NCI-H1092 (cell line): ENCODE data around the gene CORIN.

Source experiments
- DNase-seq: peaks from one replicate; lab custom pipeline; 2025; lab: John Stamatoyannopoulos, UW

Gene CORIN

DNA sequence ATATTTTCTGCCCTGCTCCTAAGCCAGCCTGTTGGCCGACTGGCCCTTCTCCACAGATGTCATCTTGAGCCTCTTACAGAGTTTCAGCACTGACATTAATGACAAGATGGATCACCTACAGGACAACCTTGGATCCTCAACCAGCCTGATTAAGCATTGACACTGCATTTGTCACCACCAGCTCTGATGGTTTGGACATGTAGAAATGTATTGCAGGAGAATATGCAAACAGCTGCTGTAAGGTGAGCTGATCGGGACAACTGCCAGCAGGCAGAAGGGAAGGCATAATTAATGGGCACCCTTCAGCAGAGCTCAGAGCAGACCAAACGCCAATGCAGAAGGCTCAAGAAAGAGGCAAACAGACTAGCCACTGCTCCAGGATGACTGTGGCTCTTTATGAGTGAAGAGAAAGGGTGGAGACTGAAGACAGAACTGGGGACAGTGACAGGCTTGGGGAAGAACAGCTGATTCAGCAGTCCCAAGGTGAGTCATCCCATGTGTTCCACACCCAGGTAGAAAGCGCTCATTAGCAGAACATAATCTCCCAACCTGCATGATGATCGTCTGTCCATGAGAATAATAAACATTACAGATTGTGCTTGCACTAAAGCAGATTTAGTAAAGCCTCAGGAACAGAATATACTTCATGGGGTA lies 6.7 kb downstream of the CORIN start:
- peak; percentile 54 for DNase-seq

DNA sequence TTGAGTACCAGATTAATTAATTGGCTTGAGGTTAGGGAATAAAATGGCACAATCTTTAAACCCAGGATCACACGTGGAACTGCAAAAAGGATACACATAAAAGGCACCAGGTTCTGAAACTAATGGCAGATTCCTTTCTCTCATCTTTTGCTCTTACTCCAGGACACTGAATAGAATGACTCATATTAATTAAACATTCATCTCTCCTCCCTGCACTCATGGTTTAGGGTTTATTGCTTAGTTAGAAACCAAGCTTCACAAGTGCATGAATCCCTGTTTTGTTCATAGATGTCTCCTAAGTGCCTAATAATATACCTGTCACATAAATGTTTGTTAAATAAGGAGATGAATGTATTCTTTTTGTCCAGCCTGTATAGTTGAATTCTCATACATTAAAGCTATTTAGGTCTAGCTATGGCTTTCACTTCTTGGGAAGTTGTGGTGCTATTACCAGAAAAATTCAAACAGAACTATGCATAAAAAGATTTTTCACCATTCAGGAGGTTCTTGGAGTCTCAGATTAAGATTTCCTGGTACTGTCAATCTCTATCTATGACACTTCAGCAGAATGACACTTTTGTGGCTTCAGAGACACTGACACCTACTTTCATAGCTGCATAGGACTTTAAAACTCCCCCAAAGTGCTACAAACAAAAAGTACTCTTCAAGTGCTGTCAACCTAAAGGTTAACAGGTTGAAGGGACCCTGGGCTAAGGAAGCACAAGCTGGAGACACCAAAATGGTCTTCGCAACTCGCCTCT lies 7.4 kb downstream of the CORIN start:
- no peak for DNase-seq

DNA sequence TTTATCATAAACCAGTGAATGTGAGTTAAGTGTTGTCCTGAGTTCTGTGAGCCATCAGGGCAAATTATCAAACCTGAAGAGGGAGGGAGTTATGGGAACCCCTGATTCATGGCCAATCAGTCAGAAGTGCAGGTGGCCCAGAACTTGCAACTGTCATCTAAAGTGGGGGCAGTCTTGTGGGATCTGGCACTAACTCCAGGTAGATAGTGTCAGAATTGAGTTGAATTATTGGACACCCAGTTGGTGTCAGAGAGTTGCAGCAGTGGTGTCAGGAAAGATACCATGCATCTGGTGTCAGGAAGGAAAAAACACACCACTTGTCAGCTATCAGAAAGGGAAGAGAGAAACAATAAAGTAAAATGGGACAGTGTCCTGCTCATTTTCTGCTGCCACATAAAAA lies 8.4 kb downstream of the CORIN start:
- DNase-seq, result no peak

DNA sequence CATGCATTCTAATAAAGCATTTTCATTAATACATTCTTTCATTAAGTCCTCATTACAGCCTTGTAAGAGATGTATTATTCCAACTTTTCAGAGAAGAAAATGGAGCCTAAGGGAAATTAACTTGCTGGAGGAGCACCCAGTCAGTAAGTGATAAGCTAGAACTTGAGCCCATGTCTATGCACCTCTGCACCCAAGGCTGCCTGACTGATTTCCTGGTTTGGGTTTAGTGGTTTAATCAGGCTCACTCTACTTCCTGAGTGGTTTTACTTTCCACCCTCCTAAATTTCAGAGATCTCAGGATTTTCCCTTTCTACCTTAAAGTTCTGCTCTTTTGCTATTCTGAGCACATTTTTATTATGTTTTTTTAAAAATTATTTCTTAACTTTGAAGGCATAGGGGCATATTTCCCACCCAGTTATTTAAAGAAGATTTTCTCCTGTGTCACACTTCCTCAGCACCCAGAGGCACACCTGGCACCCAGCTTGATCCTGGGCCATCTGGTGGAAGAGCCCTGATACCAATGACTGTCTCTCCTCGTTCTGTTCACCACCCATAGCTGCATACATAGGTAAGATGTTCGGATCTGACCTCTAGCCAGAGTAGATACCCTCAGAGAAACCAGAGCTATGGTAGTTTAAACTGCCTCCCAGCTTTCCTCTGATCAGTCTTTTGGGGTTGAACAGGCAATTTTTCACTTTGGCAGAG lies 10.4 kb downstream of the CORIN start:
- no peak for DNase-seq

DNA sequence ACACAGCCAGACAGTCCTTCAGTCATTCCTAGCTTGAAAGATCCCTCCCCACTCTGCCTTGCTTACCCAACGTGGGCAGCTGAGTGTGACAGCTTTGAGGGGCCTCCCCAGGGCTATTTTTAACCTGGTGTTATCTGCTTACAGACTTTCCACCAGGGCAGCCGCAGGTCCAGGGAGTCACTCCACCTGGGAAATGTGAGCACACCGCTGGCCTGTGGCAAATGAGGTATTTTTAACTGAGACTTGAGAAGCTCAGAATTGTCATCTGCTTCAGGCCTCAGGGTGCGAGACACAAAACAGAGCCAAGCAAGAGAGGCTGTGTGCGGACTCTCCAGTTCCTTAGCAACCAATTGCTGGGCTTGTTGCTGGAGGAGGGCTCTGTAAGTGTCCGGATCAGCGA lies 13.0 kb downstream of the CORIN start:
- peak; percentile 47 for DNase-seq

DNA sequence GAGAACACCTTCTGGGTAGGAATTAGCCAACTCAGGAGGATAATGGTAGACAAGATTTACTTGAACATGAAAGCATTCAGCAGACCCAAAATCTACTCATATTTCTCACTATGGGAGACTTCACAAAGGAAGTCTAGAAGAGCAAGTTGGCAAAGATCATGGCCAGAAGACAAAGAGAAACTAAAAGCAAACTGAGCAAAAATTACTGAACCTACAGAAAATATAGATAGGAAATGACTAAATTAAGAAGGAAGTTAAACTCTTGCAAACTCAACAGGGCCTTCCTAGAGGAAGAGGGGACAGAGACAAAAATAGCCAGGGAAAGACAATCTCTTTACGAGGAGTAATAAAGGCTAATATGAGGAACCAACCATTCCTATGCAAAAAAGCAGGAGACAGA lies 18.7 kb downstream of the CORIN start:
- no peak for DNase-seq

DNA sequence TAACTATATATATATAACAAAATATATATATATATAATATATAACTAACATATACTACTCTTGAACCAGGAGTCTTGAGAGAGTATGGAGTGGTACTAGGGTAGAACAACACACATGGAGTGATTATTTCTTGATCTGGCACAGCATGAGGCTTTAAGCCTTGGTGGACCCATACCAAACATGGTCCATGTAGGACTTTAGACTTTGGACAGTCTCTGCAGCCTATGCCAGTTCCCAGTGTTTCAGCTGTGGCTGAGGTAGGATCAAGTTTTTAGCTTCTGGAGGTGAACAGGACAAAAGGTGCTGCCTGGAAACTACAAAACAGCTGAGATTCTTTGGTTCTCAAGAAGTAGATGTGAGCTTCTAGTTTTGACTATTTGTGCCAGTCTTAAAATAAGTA lies 20.6 kb downstream of the CORIN start:
- no peak for DNase-seq

DNA sequence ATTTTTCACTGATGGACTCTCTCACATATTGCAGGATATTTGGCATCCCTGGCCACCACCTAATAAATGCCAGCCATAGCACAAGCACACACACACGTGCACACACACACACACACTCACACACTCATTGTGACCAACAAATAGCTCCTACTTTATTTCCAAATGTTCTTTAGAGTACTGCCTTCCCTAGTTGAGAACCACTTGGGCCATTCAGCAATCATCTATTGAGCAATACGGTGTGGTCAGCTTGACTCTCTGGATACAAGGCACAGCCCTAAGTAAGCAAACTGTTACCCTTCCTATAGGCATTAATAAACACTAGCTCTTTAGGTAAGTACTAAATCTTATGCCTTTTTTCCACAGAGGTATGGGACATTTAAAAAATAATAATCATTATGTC lies 21.1 kb downstream of the CORIN start:
- DNase-seq, result no peak

DNA sequence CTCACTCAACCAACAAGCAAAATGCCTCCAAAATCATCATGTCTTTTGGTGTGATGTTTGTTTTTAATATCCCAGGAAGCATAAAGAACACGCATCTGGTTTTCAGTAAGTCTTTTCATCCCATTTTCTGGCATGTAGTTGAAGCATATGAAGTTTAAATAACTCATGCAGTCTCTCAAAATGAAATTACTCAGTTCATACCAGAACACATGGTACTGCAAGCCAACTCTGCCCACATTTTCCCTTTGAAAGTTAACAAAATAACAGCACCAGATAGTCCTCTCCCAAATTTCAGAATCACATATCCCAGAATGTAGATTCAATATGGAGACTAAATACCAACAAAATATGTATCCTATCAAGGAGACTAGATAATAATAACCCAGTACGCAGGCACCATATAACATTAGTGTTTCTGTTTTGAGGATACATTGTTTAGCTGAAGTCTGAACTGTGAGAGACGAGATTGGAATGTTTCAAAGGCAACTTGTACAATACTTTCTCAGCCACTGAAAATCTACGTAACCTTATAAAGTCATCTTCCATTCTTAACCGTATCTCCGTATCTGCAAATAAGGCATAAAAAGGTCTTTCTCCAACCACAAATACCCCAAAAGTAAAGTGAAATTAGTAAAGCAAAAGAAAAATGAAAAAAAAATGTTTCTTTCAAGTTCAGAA lies 23.1 kb downstream of the CORIN start:
- no peak for DNase-seq

DNA sequence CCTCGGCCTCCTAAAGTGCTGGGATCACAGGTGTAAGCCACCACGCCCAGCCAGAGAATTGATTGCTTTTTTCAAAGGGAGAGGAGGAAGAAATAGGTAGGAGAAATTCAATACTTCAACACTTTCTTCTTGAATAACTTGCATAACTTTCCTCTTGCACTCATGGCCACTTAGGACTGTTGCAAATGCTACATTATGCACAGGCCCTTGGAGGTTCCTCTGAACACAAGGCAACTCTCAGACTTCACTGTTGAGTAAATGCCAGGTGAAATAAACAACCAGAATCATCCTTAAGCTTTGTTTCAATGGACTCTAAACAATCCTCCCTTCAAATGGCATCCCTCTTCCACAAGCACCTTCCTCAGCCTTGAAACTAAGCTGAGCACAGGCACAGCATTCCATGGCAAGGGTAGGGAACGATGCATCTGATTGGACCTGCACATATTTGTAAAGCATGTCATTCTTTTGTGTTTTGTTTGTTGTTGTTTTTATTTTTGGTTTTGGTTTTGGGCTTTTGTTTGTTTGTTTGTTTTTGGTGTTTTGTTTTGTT lies 28.1 kb downstream of the CORIN start:
- no peak for DNase-seq

DNA sequence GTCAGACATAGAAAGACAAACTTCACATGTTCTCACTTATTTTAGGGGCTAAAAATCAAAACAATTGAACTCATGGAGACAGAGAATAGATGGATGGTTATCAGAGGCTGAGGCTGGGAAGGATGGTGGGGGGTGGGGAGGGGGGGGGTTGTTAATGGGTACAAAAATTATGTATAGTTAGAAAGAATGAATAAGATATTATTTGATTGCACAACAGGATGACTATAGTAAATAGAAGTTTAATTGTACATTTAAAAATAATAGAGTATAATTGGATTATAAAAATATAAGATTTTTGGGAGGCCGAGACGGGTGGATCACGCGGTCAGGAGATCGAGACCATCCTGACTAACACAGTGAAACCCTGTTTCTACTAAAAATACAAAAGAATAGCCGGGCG lies 33.3 kb downstream of the CORIN start:
- no peak for DNase-seq

DNA sequence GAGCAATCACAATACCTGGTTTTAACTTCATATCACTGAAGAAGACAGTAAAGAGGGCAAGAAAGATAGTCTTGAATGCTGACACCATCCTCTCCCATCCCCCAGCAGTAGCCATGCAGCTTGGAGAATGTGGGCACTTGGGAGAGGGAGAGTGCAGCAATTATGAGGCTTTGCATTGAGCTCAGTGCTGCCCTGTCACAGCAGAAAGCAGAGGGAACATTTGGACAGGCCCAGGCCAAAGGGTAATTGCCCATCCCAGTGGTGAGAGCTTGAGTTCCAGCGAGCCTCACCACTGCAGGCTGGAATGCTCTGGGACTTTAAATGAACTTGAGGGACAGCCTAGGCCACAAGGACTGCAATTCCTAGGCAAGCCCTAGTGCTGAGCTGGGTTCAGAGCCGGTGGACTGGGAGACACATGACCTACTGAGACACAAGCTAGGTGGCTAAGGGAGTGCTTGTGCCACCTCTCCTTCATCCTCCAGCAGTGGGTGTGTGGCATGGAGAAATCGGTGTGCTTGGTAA lies 36.3 kb downstream of the CORIN start:
- DNase-seq, result no peak

DNA sequence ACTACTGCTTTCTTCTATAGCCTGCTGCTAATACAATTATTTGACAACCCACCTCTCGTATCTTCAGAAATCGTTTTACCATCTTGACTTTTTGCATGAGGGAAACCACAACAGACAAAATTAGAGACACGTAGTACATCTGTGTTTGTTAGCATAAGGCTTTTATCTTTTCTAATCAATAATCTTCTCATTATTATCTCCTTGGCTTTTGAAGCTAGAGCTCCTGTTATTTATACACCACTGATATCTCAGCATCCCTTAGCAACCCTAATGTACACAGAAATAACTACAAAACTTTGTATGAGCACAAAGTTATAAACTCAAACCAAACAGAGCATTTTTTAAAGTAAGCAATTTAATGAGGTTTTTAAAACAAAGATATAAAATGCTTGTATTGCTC lies 39.7 kb downstream of the CORIN start:
- DNase-seq, result no peak

DNA sequence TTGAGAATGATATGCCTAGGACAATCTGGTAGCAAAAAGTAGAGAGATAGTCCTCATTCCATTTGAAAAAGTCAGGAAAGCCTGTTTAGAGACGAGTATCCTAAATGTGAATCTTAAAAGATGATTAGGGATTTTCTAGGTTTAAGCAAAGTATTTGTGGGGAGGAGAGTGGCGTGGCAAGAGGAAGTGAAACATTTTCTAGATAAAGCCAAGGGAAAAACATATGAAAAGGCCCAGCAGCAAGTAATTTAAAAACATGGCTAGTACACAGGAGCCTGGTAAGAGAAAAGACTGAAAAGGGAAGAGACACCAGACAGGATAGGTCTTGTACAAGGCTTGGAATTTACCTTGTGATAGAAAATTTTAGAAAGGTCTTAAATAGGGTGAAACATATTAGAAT lies 45.9 kb downstream of the CORIN start:
- DNase-seq, result no peak

DNA sequence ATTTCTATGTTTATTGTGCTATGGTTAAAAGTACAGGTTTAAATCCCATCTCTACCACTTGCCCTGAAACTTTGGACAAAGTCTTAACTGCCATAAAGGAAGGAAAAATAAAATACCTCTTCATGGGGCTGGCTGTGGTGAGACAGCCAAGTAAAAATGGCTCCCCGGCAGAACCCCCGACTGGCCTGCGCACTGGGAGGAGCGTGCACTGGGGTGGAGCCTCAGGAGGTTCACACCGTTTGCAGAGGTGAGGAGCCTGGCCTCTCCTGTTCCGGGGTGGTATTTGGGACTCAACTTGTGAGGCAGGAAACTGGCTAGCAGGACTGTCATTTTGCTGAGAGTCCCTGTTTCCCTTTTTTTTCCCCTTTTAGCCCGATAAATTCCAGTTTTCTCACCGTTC lies 47.8 kb downstream of the CORIN start:
- no peak for DNase-seq

DNA sequence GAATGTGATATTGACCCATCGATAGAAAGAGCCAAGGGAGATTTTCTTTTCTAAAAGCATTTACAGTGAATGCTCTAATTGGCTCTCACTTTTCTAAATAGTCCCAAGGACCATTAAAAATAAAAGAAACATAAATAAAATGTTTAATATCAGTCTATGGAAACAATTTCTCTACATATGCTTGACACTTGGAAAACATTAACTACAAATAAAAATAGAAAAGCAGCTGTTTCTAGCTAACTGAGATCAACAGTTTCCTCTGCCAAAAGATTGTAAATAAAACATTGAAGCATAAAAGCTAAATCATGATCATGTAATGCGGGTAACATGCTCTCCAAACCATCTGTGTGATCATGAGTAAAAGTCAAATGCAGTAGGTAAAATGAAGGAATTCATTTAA lies 49.7 kb downstream of the CORIN start:
- DNase-seq, result no peak

DNA sequence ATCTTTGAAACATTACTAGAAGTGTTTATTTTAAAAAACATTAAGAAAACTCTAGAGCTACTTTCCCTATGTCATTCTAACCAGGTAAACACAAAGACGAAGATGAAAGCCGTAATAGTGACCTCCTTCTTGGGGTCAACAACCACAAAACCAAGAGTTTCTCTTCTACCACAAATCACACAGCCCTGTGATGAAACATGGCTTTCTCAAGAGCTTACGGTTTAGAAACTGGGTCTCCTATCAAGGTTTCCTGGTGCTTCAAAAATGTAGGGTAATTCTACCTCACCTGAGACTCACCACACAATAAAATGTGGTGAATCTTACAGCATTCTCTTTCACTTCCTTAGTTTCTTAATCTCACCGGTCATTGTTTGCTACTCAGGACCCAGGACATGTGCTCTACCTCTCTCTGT lies 50.9 kb downstream of the CORIN start:
- DNase-seq, result no peak

DNA sequence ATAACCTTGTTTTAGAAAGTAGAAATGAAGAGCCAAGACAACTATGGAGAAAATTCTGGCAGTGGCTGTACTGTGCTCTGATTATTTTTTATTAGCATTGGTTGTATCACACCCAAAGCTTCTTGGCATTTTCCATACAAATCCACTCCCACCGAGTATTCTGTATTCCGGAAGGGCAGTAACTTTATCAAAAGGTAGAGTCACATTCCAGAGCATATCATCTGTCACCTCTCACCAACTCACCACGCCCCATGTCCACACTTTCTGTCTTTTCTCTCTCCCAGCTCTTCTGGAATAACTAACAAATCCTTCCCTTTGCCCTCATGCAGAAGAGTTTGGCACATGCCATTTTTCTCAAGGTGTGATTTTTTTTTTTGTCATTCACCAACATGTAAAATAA lies 52.7 kb downstream of the CORIN start:
- DNase-seq, result no peak

DNA sequence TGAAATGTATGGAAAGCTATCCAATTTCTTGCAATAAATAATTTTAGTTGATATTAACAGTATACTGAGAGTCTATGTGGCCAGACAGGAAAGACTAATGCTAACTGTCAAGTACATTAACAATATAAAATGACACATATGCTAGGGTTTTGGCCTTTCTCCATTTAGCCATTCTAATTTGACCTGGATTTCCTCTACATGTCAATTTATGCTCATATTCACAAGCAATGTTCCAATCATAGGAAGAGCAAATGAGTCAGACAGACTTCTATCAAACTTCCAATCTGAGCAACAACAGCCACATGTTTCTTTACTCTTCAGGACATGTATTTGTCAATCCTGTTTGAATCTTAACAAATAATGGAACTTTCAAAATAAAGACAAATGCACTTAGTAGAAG lies 53.6 kb downstream of the CORIN start:
- no peak for DNase-seq

DNA sequence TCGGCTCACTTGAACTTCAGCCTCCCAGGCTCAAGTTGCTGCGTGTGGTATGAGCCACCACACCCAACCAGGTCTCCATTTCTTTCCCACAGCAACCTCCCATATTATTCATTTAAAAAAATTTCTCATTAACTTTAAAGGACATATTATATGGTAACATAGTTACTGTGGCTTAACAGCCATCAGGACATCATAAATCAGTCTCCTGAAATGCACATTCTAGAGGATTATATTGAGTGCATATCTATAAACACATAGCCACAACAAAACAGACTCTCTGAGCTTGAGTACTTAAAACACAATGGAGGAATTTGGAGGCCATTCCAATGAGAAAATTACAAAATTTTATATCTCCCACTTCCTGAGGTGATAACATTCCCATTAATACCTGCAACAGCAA lies 61.5 kb downstream of the CORIN start:
- DNase-seq, result no peak

DNA sequence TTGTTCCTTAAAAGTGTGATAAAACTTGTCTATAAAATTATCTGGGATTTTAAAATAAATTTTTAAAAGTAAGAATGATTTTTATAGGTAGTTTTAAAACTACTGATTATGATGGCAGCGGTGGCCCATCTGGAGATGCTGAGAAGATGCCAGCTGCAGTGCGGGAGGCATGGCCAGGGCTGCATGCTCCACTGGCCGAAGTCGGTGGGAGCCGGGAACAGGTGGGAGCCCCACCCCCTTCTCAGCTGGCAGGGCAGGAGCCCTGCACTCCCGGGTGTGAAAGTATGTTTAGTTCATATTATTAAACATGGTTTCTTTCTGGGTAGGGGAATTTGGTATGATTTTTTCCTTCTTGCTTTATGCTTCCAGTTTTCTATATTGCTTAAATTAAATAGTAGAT lies 63.8 kb downstream of the CORIN start:
- no peak for DNase-seq

DNA sequence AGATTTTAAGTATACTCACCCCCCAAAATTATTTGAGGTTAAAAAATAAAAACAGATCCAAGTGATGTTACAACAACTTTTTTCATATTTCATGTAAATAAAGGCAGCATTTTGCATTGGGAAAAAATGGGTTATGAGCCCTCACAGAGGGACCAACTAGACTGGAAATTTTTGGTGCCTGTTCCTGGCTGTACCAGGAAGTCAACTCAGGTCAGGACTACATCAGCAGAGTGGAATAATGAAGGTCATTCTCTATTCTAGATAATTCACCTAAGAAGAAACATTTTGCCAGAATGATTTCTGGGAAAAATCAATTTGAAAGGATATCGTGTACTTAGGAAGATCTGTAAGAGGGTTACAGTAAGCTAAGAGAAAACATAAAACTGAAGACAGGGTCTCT lies 66.8 kb downstream of the CORIN start:
- no peak for DNase-seq
